GM19351 (cell line): ENCODE results near the gene VPS37B.
"Not testable (repeated sequence)": the region's sequence is repeated elsewhere in the genome, so short reads cannot be mapped to it uniquely, and the experiment has no call there.

Source experiments
- ATAC-seq: cut with Tn5 transposase; IDR thresholded peaks from one replicate; pipeline ENCODE4 v1.9.1; 2021; ENCODE audit warnings: mild to moderate bottlenecking, moderate library complexity; ENCODE audit not compliant: unreplicated experiment

Gene VPS37B

DNA sequence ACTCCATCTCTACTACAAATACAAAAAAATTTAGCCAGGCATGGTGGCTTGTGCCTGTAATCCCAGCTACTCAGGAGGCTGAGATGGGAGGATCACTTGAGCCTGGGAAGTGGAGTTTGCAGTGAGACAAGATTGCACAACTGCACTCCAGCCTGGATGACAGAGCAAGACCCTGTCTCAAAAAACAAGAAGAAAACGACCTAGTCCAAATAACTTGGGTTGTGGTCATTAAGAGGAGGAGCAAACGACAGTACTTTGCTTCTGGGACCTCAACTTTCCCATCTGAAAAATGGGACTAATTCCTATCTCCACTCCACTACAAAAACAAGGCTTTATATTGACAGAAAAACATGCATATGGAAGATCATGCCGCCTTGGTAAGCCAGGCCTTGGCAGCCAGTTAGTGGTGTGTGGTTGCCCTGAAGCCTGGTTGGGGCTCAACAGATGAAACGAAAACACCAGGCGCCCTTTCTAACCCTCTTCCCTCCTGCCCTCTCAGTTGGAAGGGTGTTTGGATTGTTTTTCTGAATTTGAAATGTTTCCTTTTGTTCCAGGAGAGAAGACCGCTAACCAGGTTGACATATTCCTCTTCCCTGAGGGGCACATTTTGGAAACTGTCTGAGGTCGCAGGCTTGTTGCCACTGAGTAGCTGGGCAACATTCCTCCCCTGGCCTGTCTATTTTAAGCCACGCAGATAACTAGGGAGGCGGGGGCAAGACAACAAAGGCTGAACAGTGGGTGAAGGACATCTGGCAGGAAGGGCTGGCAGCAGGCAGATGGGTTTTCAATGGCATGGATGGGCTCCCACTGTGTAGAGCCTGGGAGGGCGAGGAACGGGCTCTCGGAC lies 13.7 kb upstream of the VPS37B start:
- no peak for ATAC-seq

GRCh38 chr12:122908915-122909314 lies 13.0 kb upstream of the VPS37B start:
- ATAC-seq = no peak

DNA sequence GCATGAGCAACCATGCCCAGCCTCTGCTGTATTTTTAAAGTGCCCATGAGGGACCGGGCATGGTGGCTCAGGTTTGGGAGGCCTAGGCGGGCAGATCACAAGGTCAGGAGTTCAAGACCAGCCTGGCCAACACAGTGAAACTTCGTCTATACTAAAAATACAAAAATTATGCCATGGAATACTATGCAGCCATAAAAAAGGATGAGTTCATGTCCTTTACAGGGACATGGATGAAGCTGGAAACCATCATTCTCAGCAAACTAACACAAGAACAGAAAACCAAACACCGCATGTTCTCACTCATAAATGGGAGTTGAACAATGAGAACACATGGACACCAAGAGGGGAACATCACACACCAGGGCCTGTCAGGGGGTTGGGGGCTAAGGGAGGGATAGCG lies 9.3 kb upstream of the VPS37B start:
- not testable (repeated sequence) for ATAC-seq

DNA sequence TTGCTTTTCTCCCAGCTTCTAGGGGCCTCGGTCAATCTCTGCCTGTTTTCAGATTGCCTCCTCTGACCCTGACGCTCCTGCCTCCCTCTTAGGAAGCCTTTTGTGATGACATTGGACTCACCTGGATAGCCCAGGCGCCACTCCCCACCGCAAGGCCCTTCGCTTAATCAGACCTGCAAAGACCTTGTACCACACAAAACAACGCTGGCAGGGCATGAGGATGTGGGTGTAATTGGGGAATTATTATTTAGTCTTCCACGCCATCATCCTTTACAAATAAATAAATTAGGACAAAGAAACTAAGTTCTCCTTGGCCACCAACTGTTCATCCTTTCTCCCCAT lies 7.7 kb upstream of the VPS37B start:
- ATAC-seq = no peak

DNA sequence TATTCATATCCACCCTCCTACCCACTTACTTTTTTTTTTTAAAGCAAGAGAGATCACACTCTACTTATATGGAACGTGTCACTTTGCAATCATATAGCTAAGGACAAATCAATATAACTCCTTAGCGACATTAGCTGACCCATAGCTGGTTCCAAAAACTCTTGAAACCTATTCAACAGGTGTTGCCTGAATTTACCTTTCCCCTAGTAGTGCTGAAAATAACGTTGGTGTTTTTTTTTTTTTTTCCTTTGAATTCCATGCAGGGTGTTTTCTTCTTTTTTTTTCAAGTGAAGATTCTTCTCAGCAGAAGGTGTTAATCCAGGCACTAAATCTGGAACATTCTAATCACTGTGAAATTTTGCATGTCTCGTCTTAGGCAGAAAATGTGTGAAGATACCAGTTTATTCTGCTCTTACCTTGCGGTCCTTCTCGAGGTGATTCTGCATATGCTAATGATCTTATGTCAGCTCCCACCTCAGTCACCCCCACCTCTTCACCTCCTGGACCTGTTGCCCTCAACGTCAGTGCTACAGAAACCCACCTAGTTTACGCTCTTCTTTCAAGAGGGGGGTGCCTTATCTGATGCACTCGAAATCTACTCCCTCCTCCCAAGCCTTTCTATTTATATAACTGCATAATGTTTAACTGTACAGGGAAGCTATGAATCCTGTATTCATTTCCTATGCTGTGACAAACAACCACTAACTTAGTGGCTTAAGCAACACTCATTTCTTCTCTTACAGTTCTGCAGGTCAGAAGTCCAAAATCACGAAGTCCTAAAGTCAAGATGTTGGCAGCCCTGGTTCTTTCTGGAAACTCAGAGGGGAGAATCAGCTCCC lies 7.1 kb upstream of the VPS37B start:
- ATAC-seq = no peak

DNA sequence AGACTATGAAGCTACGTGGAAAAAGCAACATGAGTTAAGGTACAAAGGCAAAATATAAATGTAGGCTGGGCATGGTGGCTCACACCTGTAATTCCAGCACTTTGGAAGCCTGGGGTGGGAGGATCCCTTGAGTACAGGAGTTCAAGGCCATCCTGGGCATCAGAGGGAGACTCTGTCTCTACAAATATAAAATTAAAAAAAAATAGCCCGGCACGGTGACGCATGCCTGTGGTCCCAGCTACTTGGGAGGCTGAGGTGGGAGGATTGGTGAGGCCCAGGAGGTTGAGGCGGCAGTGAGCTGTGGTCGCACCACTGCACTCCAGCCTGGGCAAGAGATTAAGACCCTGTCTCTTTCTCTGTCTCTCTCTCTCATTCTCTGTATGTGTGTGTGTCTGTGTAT lies 4.0 kb upstream of the VPS37B start:
- ATAC-seq = no peak

- ATAC-seq = no peak
These were observed 738 bp upstream of the VPS37B start for GRCh38 chr12:122896662-122897061.

- ATAC-seq = no peak
These were observed 612 bp downstream of the VPS37B start for GRCh38 chr12:122895320-122895703.

DNA sequence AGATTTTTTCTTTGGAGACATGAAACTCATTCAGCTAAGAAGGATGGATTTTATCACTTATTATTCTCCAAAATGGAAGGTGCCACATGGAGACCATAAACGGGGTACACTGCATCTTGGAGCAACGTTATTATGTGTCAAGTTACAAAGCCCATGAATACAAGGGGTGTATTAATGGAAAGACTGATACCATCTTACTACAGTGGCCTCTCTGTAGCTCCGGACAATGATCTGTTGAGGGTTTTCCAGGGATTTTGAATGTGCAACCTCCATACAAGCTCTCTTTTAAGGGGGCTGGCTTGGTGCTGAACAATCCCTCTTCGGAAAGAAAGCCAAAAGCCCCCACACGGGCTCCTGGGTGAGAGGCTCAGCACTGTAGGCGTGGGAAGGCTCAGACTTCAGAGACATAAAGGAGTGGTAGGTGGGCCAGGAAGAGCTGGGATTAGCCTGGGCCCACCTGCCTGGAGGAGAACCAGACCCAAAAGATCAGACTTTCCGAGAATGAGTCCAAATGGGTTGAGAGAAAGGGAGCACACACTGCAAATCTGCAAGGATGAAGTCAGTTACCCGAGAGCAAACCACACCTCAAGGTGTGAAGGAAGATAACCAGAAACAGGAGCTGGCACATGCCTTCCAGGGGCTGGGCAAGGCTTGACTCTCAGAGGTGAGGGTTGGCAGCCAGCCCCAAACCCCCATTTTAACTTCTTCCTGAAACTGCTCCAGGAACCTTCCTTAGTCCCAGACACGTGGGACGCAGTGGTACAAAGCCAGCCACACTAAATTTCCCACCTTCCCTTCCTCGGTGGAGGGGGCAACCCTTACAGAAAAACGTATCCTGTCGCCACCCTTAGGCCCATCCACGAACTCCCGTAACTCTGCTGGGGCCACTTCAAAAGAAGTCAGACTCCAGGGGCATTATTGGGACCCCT lies 1.5 kb downstream of the VPS37B start:
- ATAC-seq = no peak

DNA sequence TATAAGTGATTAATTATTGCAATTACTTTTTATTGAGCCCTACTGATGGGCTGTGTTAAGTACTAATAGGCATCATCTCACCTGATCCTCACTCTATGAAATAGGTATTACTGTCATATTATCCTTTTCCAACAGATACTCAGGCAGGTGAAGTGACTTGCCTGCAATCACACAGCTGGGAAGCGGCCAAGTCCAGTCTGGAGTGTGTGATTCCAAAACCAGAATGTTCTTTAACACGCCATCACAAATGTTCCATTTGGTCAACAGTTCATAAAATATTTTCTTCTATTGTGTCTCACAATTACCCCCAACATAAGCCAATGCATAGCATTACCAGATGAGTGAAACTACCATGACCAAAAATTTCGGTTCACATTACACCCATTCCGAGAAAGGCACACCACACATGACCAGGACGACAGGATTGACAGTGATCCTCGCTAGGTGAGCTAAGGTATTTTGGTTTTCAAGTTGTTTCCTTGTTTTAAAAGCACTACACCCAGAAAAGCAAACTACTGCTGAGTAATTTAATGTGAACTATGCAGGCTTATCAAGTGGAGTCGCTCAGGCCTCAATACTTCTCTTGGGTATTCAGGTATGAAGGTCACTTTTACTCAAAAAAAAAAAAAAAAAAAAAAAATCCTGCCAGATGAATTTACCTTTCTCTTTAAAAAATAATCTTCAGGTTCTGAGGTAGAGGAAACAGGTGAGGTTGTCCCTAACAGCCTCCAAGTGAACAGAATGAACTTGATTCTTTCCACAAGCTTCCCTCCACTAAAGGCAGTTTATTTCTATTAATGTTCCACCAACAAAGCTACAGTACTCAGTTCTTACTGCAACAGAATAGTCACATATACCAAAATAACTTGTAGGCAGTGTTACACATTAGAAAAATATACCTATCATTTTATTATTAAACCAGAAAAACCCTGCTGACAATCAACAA lies 2.4 kb downstream of the VPS37B start:
- ATAC-seq = no peak

DNA sequence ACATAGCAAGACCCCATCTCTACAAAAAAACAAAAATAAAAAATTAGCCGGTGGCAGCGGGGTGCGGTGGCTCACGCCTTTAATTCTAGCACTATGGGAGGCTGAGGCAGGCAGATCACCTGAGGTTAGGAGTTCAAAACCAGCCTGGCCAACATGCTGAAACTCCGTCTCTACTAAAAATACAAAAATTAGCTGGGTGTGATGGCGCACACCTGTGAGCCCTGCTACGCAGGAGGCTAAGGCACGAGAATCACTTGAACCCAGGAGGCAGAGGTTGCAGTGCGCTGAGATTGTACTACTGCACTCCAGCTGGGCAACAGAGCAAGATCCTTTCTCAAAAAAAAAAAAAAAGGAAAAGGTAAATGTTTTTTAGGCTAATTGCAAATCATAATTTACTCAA lies 3.2 kb downstream of the VPS37B start:
- ATAC-seq = not testable (repeated sequence)

- no peak for ATAC-seq
These were observed 4.0 kb downstream of the VPS37B start for GRCh38 chr12:122891661-122892525.

DNA sequence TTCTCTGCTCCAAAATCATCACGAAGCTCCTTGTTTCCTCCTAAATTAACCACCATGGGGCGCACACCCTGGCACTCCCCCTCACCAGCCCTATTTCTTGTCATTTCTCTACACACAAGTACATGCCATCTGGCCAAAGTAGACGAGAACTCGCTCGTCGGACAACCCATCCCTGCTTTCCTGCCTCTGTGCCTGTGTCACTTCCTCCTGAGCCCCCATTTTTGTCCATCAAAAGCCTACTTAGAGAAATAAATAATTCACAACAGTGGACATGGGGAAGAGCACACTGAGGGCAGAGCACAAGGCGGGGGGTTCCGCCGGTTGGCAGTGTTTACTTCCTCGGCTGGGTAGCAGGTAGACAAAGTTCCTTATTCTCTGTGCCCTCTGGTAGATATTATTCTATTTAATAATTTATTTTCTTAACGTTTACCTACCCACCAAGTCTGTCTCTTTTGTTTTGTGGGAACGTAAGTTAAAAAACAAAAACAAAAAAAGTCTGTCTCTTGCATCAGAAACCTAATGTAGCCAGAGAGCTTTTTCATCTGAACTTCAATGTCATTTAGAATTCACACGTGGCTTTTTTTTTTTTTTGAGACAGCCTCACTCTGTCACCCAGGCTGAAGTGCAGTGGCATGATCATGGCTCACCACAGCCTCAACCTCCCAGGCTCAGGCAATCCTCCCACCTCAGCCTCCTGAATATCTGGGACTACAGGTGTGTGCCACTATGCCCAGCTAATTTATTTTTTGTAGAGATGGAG lies 6.0 kb downstream of the VPS37B start:
- ATAC-seq = no peak

GRCh38 chr12:122888232-122888752 lies 7.6 kb downstream of the VPS37B start:
- ATAC-seq = no peak

- peak; percentile 25 for ATAC-seq
These were observed 8.1 kb downstream of the VPS37B start for GRCh38 chr12:122887819-122888212.

DNA sequence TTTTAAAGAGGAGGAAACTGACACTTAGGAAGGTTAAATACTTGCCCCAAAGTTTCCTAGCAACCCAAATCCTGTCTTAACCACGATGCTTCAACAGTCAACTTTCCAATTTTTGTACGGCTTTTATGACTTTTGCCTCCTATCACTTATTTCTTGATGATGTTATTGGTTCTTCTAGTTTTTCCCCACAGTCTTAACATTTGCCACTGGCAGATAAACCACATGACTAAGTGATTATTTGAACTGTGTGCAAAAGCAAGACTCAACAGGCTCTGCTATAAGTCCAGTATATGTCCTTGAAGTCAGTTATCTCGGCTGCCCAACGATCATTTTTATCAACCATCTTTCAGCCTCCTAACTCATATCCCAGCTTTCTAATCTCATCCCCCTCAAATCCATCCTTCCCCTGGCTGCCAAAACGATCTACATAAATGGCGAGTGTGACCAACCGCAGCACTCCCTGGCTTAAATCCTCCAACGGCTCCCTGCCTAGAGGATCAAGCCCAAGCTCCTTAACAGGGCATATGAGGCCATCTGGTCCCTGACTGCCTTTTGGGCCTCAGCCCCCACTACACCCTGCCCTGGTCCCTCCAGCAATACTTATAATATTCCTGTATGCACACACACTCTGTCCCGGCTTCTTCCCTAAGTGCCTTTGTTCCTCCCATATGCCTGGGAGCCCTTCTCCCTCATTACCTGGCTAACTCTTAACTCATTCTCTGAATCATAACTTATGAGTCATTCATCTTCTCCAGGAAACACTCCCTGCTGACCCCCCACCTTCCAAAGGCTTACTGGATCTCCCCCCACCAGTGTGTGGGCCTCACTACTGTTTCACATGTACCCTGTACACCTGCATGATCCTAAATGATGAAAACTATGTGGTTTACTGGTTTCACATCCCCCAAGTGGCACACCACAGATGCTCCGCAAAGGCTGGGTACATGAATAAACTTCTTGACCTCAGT lies 8.8 kb downstream of the VPS37B start:
- peak; percentile 70 for ATAC-seq

DNA sequence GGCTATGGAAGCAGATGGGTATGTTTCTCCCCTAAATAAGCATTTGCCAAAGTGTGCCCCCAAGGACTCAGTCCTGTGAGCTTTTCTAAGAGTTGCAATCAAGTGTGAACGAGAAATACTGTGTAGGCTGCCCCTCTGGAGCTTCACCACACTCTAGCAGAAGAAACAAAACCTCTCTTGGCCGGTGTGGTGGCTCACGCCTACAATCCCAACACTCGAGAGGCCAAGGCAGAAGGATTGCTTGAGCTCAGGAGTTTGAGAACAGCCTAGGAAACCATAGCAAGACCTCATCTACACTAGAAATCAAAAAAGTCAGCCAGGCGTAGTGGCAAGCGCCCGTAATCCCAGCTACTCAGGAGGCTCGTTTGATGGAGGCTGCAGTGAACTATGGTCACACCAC lies 9.8 kb downstream of the VPS37B start:
- no peak for ATAC-seq
